Endodermal cell (in vitro differentiated cells): ENCODE results near the gene NR2C1. TPM values are rescaled to one million over a fixed set of nuclear protein-coding genes. Genes with fewer than 3 reads are reported as not detected.

Experiments used
- DNase-seq: peaks from one replicate; pipeline ENCODE4 v3.0.0-alpha.2; 2017
- H3K27ac ChIP-seq: 2 replicates; pipeline ENCODE4 v1.5.1; 2013; ENCODE audit warnings: mild to moderate bottlenecking, low read depth, low read length, moderate library complexity
- H3K27me3 ChIP-seq: 2 replicates; pipeline ENCODE4 v1.6.1; 2013; ENCODE audit warnings: mild to moderate bottlenecking, low read length, moderate library complexity; ENCODE audit not compliant: insufficient read depth, control insufficient read depth, poor library complexity, severe bottlenecking
- H3K36me3 ChIP-seq: 2 replicates; pipeline ENCODE4 v1.7.0; 2013; ENCODE audit warnings: mild to moderate bottlenecking, low read length, moderate library complexity; ENCODE audit not compliant: control insufficient read depth, insufficient read depth
- H3K4me1 ChIP-seq: one replicate; pipeline ENCODE4 v1.7.0; 2013; ENCODE audit warnings: low read length; ENCODE audit not compliant: control insufficient read depth, insufficient read depth
- H3K4me3 ChIP-seq: 2 replicates; pipeline ENCODE4 v1.5.1; 2013; ENCODE audit warnings: mild to moderate bottlenecking, low read length, moderate library complexity
- H3K9ac ChIP-seq: 2 replicates; pipeline ENCODE4 v1.6.1; 2013; ENCODE audit warnings: mild to moderate bottlenecking, low read length, moderate library complexity; ENCODE audit not compliant: poor library complexity, severe bottlenecking; ENCODE audit errors: extremely low read depth
- H3K9me3 ChIP-seq: 2 replicates; pipeline ENCODE4 v1.6.1; 2013; ENCODE audit warnings: mild to moderate bottlenecking, low read length, moderate library complexity; ENCODE audit not compliant: control insufficient read depth
- H3K27ac Mint-ChIP-seq: 2 replicates; pipeline ENCODE4 v1.8.0; 2020; ENCODE audit warnings: mixed read lengths
- H3K27me3 Mint-ChIP-seq: 2 replicates; pipeline ENCODE4 v1.8.0; 2021; ENCODE audit warnings: mild to moderate bottlenecking, mixed read lengths; ENCODE audit not compliant: insufficient read depth
- H3K36me3 Mint-ChIP-seq: 2 replicates; pipeline ENCODE4 v1.8.0; 2020; ENCODE audit warnings: low read depth, mixed read lengths
- H3K4me1 Mint-ChIP-seq: 2 replicates; pipeline ENCODE4 v1.8.0; 2020; ENCODE audit warnings: mixed read lengths
- H3K4me3 Mint-ChIP-seq: 2 replicates; pipeline ENCODE4 v1.8.0; 2020; ENCODE audit warnings: mild to moderate bottlenecking, moderate library complexity, mixed read lengths
- H3K9me3 Mint-ChIP-seq: 2 replicates; pipeline ENCODE4 v1.8.0; 2020; ENCODE audit warnings: mild to moderate bottlenecking, mixed read lengths
- WGBS, 2 experiments: methylation state at CpG; one replicate each; pipeline versions ENCODE4 v1.1.5 to v1.1.7; 2013; ENCODE audit warnings: missing lambda C conversion rate in 2 of 2, mixed read lengths in 1 of 2; ENCODE audit not compliant: insufficient coverage in 1 of 2, insufficient read length in 1 of 2; 5-methylcytosine and 5-hydroxymethylcytosine counted together
- total RNA-seq, 2 donors: library from RNA; stranded (reverse); fragmentation: NEBNext Ultra II Directional in 1 of 2; extraction: Animal tissue kit (Norgen Biotek cat#: 25700) in 1 of 2; gene quantifications; 2 replicates in 1 of 2; 3 replicates in 1 of 2; pipeline ENCODE4 v1.2.1, GENCODE V29; 2021
- TF ChIP-seq, protein P1 (sequence below): fragments of 200-600 bp; sonication (generic); conservative IDR thresholded peaks from 2 replicates; pipeline ENCODE4 v1.5.0; 2021; ENCODE audit warnings: antibody characterized with exemption, mild to moderate bottlenecking

Gene NR2C1
- total RNA-seq, 2 donors from 2014 or later = 66.9 to 82.0 TPM

DNA sequence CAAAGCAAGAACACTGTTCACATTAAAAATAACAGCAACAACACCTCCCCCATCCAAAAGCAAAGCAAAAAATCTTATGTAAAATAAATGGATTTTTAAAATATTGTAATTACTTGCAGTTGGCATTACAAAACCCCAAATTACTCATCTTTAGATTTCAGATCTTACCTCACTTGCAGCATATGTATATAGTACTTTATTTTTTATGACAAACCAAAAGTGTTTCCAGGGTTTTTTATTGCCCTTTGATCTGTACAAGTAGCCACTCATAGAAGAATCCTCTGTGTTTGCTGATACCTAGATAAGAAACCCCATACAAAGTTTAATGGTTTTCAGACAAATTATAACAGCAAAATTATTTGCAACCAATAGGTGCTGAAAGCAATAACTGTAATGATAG is 12.2 kb upstream of the NR2C1 start:
- Histone ChIP-seq H3K4me1 (no peaks in the 10 kb centered on the region), H3K4me3 (no peak overlapping the region), H3K27ac (no peak overlapping the region), H3K9ac (no peak overlapping the region), H3K36me3 (peaks cover 83% of the 10 kb centered on the region), H3K27me3 (no peaks in the 10 kb centered on the region), H3K9me3 (no peaks in the 10 kb centered on the region)
- Mint-ChIP-seq H3K4me3 (no peak overlapping the region), H3K9me3 (no peaks in the 10 kb centered on the region), H3K4me1 (no peaks in the 10 kb centered on the region), H3K36me3 (peaks cover 76% of the 10 kb centered on the region), H3K27me3 (no peaks in the 10 kb centered on the region), H3K27ac (no peak overlapping the region)
- TF ChIP-seq, protein P1, sequence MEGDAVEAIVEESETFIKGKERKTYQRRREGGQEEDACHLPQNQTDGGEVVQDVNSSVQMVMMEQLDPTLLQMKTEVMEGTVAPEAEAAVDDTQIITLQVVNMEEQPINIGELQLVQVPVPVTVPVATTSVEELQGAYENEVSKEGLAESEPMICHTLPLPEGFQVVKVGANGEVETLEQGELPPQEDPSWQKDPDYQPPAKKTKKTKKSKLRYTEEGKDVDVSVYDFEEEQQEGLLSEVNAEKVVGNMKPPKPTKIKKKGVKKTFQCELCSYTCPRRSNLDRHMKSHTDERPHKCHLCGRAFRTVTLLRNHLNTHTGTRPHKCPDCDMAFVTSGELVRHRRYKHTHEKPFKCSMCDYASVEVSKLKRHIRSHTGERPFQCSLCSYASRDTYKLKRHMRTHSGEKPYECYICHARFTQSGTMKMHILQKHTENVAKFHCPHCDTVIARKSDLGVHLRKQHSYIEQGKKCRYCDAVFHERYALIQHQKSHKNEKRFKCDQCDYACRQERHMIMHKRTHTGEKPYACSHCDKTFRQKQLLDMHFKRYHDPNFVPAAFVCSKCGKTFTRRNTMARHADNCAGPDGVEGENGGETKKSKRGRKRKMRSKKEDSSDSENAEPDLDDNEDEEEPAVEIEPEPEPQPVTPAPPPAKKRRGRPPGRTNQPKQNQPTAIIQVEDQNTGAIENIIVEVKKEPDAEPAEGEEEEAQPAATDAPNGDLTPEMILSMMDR = no peak
- DNase-seq = no peak

DNA sequence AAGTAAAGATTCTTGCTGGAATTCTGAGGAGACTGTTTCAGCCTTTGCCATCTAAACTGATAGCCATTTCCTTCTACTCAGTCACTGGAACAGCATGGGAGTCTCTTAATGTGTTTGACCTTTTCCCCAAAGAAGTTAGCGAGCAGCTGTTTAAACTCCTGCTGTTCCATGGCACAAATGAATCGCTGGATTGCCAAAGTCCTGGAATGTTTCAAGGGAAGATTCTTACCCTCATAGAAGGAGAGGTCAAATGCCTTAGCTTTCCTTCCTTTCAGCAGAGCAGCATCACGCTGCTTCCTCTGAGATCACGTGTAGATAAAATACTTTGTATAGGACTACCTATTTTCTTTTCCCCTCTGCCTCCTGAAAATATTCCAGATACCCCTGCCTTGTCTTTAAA is 10.5 kb upstream of the NR2C1 start:
- Histone ChIP-seq H3K36me3 (peaks cover 80% of the 10 kb centered on the region), H3K27me3 (no peaks in the 10 kb centered on the region), H3K27ac (peak overlapping the region; percentile 89), H3K4me1 (no peaks in the 10 kb centered on the region), H3K9ac (no peak overlapping the region), H3K4me3 (no peak overlapping the region), H3K9me3 (no peaks in the 10 kb centered on the region)
- H3K4me3 Mint-ChIP-seq = no peak overlapping the region
- no peak for DNase-seq
- WGBS, 2 experiments = 28 to 69% methylated on average over 2 to 4 of the region's 4 CpGs
- H3K4me1 Mint-ChIP-seq = no peaks in the 10 kb centered on the region
- H3K9me3 Mint-ChIP-seq = no peaks in the 10 kb centered on the region
- H3K27ac Mint-ChIP-seq = no peak overlapping the region
- no peaks in the 10 kb centered on the region for H3K27me3 Mint-ChIP-seq
- H3K36me3 Mint-ChIP-seq = peaks cover 69% of the 10 kb centered on the region
- TF ChIP-seq, protein P1 = no peak

DNA sequence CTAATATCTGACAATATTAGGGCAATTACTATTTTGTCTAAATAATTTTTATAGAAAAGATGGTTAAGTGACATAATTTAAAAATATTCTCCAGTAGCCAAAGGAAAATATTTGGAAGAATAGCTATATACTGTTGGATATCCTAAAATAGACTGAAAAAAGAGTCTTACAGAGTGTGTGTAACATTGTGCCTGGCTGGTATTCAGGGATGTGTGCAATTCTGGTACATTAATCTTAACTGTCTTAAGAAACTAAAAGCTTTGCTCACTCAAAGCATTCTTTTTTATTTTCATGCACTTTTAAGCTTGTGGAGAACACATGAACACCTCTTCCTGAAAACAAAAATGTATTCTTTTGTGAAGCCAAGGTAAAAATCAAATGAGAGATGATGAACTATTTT is 10.1 kb upstream of the NR2C1 start:
- H3K27ac Mint-ChIP-seq = peak overlapping the region; percentile 58
- H3K9me3 Mint-ChIP-seq = no peaks in the 10 kb centered on the region
- TF ChIP-seq, protein P1 = no peak

More for the DNA sequence above, 10.1 kb upstream of the NR2C1 start:
- Mint-ChIP-seq H3K27me3 (no peaks in the 10 kb centered on the region), H3K36me3 (peaks cover 65% of the 10 kb centered on the region), H3K4me3 (no peak overlapping the region), H3K4me1 (no peaks in the 10 kb centered on the region)
- no peak overlapping the region for H3K4me3 ChIP-seq
- peaks cover 75% of the 10 kb centered on the region for H3K36me3 ChIP-seq
- peak overlapping the region; percentile 89 for H3K27ac ChIP-seq
- no peak overlapping the region for H3K9ac ChIP-seq
- no peaks in the 10 kb centered on the region for H3K4me1 ChIP-seq
- no peaks in the 10 kb centered on the region for H3K27me3 ChIP-seq
- no peaks in the 10 kb centered on the region for H3K9me3 ChIP-seq
- DNase-seq = no peak
